Subcutaneous adipose tissue (tissue), 4 donors: ENCODE data around the gene ZNF619. TPM values are rescaled to one million over a fixed set of nuclear protein-coding genes. Genes with fewer than 3 reads are reported as not detected.

Experiments
- CTCF ChIP-seq: fragments of 450-650 bp; IDR thresholded peaks from one replicate; pipeline ENCODE4 v1.5.1; 2016; ENCODE audit warnings: low read depth, mild to moderate bottlenecking, control low read depth, antibody characterized with exemption, moderate library complexity
- small RNA-seq: library from RNA; depleted of rRNA; stranded (forward); fragments of <200 nt; gene quantifications from one replicate; pipeline ENCODE3, GENCODE V24; 2016
- total RNA-seq, 4 donors: library from RNA; depleted of rRNA; stranded (reverse); fragments of >200 nt; gene quantifications; one replicate each; pipeline ENCODE4 v1.1.0, GENCODE V29; 2016

ZNF619 gene
- total RNA-seq, 4 donors from 2014 or later: 6.2 to 8.6 (median 7.4) TPM

- TF ChIP-seq CTCF: no peak
These were observed 57.4 kb downstream of the ZNF619 start for GRCh38 chr3:40534283-40534682.

Small RNAs within 50 kb of the gene (small RNA-seq; reads per million reads assigned to genes)
- not detected for gene RNU5B-2P

Other genes starting within 250 kb of the ZNF619 start
- gene EIF1B, start 167.4 kb upstream of the ZNF619 start, total RNA-seq: 10 to 100 TPM; 37.5 to 62.6 (median 41.7) TPM
- 1 to 10 TPM in 2 of 4 donors, under 1 TPM in 2; 0.17 to 3.1 (median 1.6) TPM for gene ENTPD3, start 89.9 kb upstream of the ZNF619 start, total RNA-seq
- gene RPL14, start 19.8 kb upstream of the ZNF619 start, total RNA-seq: 100 to 1,000 TPM; 306 to 534 (median 345) TPM
- 1 to 10 TPM; 2.4 to 6.2 (median 3.5) TPM for gene ZNF620, start 28.9 kb downstream of the ZNF619 start, total RNA-seq
- gene ZNF621, start 47.8 kb downstream of the ZNF619 start, total RNA-seq: 10 to 100 TPM; 18.8 to 26.6 (median 24.1) TPM